HG03565 (cell line): ENCODE results near the gene SMAD1.
A peak's percentile ranks its signal among the peaks of the same experiment; 100 is the strongest.

Experiments
- ATAC-seq: cut with Tn5 transposase; IDR thresholded peaks from one replicate; pipeline ENCODE4 v1.9.1; 2021; ENCODE audit warnings: mild to moderate bottlenecking, moderate library complexity; ENCODE audit not compliant: unreplicated experiment

The SMAD1 gene

GRCh38 chr4:145488310-145488709 is 6.7 kb downstream of the SMAD1 start:
- no peak for ATAC-seq

GRCh38 chr4:145489556-145489955 is 7.9 kb downstream of the SMAD1 start:
- ATAC-seq, result no peak

- ATAC-seq, result no peak
Measured at GRCh38 chr4:145490361-145490760, 8.7 kb downstream of the SMAD1 start.

- no peak for ATAC-seq
Measured at GRCh38 chr4:145490796-145491195, 9.1 kb downstream of the SMAD1 start.

DNA sequence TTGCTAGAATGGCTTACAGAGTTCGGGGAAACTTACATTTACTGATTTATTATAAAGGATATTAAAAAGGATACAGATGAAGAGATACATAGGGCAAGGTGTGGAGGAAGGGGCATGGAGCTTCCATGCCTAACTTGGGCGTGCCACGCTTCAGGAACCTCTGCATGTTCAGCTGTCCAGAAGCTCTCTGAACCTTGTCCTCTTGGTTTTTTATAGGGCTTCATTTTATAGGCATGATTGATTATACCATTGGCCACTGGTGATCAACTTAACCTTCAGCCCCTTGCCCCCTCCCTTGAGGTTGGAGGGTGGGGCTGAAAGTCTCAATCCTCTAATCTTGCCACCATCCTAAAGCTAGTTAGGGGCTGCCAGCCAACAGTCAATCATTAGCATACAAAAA is 10.7 kb downstream of the SMAD1 start:
- ATAC-seq, result no peak

- no peak for ATAC-seq
Measured at GRCh38 chr4:145493166-145493565, 11.5 kb downstream of the SMAD1 start.

- no peak for ATAC-seq
Measured at GRCh38 chr4:145494666-145495270, 13.1 kb downstream of the SMAD1 start.

DNA sequence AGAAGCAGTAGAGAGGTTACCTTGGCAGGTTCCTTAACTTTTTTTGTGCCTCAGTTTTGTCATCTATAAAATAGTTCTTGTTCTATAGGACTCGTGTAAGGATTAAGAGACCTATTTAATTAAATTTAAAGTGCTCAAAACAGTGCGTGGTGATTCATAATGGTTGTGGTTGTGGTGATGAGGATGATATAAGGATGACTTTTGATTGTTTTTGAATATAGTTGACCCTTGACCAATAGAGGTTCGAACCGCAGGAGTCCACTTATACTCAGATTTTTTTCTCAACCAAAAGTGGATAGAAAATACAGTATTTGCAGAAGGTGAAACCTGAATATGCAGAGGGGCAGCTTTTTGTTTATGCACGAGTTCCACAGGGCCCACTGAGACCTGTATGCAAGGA is 14.6 kb downstream of the SMAD1 start:
- ATAC-seq, result no peak

DNA sequence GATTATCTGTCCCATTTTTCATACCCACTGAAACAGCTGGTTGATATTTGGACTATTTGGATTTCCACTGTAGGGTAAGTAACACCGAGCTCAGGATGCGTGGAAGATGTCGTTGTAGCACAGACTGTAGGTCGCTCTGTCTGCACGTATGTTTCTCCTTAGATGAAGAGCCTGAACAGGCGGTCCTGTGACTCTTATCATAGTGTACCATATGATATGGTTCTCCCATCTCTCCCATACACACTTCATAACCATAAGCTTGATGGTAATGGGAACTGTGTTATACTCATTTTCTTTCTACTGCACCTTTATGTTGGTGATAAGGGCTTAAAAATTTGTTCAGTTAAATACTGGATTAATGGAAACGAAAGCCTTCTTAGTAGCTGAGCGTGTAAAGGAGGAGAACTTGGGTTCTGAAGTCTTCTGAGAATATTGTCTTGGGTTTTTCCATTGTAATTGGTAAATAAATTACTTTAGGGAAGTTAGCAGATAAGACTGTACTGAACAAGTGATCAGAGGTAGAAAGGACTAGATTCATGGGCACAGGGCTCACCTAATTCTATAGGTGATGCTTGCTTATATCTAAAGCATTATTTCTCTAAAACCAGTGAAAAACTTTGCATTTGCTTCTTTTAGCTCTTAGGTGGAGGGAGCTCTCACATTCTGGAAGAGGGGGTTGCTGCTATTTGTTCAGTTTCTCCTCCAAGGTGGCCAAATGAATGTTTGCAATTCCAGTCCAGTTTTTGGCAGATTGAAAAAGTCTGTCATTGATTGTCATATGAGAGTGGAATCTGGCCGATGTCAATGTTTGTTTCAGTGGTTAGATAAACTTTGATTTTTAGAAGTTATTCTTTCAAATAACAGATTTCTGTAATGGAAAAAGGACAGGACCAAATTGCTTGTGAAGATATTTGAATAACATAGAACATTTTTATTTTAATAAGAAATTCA is 15.8 kb downstream of the SMAD1 start:
- ATAC-seq, result no peak

GRCh38 chr4:145498430-145498829 is 16.8 kb downstream of the SMAD1 start:
- peak; percentile 67 for ATAC-seq

DNA sequence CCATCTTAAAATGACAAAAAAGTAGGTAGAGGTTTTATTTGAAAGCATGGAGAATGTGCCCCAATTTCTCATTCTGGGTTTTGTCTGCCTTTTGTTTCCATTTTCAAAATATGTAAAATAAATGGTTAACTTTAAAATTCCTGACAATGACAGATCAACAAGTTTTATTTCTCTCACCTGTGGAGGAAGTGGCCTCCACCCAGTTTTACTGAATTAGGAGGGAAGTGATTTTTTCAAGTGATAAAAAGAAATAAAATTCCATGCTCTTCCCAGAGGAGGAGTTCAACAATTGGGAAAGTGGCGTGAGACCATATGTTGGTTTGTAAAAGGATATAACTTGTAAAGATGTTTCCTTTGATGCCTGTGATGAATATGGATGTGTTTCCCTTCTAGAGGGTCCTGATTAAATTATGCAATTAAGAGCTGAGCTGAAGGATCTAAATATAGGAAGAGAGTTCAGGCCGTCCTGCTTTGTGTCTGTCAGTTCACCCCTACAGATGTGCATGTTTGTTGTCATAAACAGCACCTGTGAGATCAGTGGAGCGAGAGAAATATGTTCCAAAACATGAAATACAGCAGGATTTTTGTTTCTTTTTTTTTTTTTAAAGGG is 19.5 kb downstream of the SMAD1 start:
- ATAC-seq, result peak; percentile 42

DNA sequence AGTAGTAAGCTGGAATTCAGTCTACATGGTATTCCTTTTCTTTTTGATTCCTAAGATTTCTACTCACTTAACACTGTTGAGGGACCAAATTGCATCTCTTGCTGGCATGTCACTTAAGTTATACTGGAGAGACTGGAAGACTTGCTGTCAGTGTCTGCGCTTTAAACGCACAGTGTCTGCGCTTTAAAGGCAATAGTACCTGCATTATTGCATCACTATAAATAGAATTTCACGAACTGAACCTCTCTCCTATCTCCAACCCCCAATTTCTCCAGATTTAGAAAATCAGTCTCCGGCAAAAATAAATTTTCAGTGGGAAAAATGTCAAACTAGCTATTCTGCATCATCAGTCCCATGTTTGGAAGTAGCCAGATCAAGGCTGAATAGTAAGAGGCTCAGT is 21.2 kb downstream of the SMAD1 start:
- ATAC-seq, result no peak

DNA sequence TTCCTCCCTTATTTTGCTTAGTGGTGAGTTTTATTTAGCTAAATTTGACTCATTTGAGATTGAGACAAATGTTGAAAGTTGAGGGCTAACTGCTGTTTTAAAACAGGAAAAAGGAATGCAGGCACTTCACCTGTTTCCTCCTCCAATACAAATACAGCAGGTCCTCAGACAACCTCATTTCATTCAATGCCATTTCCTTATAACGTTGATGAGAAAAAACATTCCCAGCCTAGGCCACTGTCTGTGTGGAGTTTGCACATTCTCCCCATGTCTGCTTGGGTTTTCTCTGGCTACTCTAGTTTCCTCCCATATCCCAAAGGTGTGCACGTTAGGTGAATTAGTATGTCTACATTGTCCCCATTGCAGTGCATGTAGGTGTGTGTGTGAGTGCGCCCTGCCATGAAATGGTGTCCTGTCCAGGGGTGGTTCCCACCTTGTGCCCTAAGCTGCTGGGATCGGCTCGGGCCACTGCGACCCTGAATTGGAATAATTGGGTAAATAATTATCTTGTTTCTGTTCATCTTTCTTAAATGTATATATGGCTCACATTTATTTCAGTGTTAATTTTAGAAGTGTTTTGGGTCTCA is 21.9 kb downstream of the SMAD1 start:
- ATAC-seq, result no peak

- ATAC-seq, result no peak
Measured at GRCh38 chr4:145505995-145506394, 24.3 kb downstream of the SMAD1 start.

DNA sequence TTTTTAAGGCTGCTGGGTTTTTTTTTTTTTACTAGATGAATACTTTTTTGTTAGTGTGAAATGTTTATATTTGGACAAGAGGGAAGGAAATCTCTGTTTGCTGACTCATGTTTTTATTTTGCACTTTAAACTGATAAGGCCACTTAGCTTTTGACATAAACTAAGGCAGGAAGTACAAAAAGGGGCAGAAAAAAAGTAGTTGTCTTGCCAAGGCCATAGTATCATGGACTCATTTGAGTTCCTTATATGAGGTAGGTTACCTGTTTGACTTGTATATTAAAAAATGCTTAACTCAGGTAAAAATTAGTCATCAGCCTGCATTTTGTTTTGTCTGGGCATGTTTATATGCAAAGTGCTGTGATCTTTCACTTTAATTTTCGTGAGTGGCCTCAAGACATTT is 26.0 kb downstream of the SMAD1 start:
- no peak for ATAC-seq

DNA sequence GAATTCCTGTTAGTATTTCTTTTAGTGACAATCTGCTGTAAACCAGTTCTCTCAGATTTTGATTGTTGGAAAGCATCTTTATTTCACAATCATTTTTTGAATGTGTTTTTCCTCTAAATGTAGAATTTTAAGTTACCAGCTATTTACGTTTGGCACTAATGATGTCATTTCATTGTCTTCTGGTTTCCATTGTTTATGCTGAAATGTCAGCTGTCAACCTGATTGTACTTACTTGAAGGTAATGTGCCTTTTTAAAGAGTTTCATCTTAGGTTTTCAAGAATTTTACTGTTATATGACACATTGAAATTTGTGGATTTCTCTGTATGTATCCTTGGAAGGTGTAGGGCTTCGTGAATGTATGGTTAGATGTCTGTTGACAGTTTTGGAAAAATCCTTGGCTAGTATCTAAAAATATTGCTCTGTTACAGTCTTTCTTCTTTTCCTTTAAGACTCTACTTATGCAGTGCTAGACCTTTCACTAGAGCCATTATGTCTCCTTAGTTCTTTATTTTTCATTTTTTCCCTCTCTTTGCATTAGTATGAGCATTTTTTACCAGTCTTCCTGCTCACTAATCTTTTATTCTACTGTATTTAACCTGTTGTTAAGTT is 30.4 kb downstream of the SMAD1 start:
- ATAC-seq, result no peak

DNA sequence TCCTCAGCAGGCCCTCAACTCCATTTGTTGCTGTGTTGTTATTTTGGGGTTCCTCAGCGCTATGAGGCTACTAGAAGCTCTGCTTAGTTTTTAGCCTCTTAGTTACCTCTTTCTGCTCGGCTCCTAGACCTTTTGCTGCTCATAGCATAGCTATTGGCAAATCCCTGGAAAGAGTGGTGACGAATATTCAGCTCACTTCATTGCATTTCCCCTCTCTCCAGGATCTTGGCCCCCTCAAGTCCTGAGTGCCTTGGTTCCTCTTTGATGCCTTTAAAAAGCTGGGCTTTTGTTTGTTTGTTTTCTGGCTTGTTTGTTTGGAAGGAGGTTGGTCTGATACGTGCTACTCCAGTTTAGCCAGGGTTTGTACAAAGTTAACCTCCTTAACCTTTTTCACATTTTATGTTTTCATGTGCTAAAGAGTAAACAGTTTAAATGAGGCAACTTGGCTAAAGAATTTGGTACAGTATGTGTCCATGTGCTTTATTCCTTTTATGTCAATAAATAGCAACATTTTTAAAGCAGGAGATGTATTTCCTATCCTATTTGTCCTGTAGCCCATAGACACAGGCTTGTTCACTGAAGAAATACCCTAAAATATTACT is 31.5 kb downstream of the SMAD1 start:
- ATAC-seq, result no peak

DNA sequence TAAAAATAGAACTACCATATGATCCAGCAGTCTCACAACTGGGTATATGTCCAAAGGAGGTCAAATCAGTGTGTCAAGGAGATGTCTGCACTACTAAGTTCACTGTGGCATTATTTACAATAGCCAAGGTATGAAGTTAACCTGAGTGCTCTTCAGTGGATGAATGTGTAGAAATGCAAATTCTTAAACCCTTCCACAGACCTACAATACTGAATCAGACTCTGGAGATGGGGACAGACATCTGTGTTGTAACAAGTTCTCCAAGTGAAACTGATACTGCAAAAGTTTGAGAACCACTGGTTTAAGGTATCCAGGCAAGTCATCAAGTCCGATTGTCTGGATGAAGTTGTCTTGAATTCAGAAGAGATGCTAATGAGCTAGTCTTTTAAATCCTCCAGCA is 38.5 kb downstream of the SMAD1 start:
- ATAC-seq, result no peak

DNA sequence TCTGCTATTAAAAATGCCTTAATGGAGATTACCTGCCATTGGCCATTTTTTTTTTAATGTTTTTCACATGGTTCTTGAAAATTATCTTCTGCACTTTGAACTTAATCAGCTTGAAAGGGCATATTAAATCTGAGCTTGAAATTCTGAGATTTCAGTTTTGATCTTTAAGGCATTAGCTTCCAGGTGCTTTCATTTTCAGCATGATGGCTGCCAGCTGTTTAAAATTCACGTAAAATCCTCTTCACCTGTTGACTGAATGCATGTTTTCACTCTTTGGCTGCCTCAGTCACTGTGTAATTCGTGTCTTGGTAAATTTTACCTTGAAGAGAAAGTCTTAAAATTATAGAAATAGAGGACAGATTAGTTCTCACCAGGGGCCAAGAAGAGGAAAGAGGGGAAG is 39.6 kb downstream of the SMAD1 start:
- ATAC-seq, result no peak

DNA sequence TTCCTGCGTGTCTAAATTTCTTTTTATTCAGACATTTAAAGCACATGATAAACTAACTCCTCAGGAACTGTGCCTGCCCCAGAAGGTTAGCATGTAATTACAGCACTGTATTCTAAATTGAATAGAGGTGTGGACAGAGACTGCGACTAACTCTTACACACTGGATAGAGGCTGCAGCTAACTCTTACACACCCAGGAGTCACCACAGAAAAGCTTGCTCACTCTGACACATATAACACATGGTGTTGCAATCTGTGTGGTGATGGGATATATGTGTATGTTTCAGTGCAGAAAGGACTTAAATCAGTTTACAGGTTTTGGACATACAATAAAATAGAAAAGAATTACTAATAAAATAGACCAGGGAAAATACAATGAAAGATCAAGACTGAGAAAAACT is 41.5 kb downstream of the SMAD1 start:
- ATAC-seq, result no peak

DNA sequence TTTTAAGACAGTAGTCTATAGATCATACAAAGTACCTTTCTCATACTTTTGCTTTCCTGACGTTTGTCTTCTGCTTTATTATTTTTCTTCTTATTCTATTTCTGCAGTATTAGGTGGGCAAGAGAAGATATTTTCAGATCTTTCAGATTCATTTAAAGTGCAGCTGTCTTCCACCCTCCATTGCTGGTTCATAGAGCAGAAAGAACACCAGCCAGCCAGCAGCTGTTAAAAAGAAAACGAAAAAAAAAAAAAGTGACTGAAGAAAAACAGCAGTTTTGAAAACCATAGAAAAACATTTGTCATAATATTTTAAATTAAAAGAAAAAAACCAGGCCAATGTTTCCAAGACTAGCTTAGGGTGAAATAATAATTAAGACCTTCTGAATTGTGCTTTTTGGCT is 42.9 kb downstream of the SMAD1 start:
- no peak for ATAC-seq
